ENCODE results near the gene EPRS1.

The EPRS1 gene

DNA sequence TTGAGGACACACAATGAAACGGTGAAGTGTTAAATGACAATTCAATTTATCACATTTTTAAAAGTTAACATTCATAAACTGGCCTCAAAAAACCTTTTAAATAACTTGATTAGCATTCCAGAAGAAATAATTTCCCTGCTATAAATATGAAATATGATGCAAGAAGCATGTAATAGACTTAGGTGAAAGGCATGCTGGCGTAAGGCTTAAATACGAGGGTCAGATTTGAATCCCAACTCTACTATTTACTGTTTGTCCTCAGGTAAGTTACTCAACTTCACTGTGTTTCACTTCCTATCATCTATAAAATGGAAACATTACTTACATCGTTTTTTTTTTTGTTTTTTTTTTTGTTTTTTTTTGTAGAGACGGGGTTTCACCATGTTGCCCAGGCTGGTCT, 40.8 kb downstream of the EPRS1 start:
- no peak for DNase-seq
- Histone ChIP-seq H3K27ac (no peak overlapping the region), H3K27me3 (replicated peaks) (no peaks in the 10 kb centered on the region), H3K4me3 (ENCODE audit: low read depth, low read length) (no peak overlapping the region), H3K36me3 (replicated peaks) (peaks cover 38% of the 10 kb centered on the region)
- in situ Hi-C loops (cut with HindIII; ENCODE audit: low pct_ligation_motif_present, low sequenced_read_pairs) = no loop called here
- TF ChIP-seq, protein P1, sequence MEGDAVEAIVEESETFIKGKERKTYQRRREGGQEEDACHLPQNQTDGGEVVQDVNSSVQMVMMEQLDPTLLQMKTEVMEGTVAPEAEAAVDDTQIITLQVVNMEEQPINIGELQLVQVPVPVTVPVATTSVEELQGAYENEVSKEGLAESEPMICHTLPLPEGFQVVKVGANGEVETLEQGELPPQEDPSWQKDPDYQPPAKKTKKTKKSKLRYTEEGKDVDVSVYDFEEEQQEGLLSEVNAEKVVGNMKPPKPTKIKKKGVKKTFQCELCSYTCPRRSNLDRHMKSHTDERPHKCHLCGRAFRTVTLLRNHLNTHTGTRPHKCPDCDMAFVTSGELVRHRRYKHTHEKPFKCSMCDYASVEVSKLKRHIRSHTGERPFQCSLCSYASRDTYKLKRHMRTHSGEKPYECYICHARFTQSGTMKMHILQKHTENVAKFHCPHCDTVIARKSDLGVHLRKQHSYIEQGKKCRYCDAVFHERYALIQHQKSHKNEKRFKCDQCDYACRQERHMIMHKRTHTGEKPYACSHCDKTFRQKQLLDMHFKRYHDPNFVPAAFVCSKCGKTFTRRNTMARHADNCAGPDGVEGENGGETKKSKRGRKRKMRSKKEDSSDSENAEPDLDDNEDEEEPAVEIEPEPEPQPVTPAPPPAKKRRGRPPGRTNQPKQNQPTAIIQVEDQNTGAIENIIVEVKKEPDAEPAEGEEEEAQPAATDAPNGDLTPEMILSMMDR (IDR thresholded peaks at IDR 0.05; ENCODE audit: low read depth, low read length, missing control alignments) = no peak

DNA sequence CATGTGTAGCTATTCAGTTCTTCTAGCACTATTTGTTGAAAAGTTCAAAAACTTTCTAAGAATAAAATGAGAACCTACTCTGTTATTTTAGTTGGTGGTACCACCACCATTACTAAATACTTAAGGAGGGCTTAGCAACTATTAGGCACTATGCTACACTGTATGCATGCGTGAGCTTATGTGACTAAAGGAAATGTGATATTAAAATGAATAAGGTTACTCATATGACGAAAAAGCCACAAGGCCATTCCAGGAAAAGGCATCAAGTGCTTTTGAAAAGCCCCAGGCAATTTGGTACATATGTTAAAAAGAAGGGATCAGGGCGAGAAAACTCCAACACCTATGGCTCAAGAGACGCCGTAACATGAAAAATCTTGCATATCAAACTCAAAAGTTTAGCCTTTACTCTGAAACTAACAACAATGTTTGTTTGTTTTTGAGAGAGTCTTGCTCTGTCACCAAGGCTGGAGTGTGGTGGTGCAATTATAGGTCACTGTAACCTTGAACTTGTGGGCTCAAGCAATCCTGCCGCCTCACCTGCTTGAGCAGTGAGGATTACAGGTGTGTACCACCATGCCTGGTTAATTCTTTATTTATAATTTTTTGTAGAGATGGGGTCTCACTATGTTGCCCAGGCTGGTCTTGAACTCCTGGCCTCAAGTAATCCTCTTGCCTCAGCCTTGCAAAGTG, 42.5 kb downstream of the EPRS1 start:
- no peak for DNase-seq
- Histone ChIP-seq H3K4me3 (ENCODE audit: low read depth, low read length) (no peak overlapping the region), H3K27me3 (replicated peaks) (no peaks in the 10 kb centered on the region), H3K36me3 (replicated peaks) (peaks cover 23% of the 10 kb centered on the region), H3K27ac (no peak overlapping the region)
- in situ Hi-C loops (cut with HindIII; ENCODE audit: low pct_ligation_motif_present, low sequenced_read_pairs) = no loop called here
- TF ChIP-seq, protein P1 (IDR thresholded peaks at IDR 0.05; ENCODE audit: low read depth, low read length, missing control alignments) = no peak

DNA sequence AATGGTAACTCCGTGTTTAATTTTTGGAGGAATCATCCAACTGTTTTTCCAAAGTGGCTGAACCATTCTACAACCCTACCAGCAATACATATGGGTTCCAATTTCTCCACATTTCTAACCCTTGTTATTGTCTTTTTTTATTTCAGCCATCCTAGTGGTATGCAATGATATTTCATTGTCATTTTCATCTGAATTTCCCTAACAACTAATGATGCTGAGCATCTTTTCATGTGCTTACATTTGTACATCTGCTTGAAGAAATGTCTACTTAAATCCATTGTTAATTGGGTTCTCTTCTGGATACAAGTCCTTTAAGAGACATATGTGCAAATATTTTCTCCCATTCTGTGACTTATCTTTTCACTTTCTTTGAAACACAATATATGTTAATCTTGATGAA, 43.3 kb downstream of the EPRS1 start:
- Histone ChIP-seq H3K27me3 (replicated peaks) (no peaks in the 10 kb centered on the region), H3K4me3 (ENCODE audit: low read depth, low read length) (no peak overlapping the region), H3K27ac (no peak overlapping the region), H3K36me3 (replicated peaks) (peaks cover 18% of the 10 kb centered on the region)
- TF ChIP-seq, protein P1 (IDR thresholded peaks at IDR 0.05; ENCODE audit: low read depth, low read length, missing control alignments) = no peak
- in situ Hi-C loops (cut with HindIII; ENCODE audit: low pct_ligation_motif_present, low sequenced_read_pairs) = no loop called here
- no peak for DNase-seq

DNA sequence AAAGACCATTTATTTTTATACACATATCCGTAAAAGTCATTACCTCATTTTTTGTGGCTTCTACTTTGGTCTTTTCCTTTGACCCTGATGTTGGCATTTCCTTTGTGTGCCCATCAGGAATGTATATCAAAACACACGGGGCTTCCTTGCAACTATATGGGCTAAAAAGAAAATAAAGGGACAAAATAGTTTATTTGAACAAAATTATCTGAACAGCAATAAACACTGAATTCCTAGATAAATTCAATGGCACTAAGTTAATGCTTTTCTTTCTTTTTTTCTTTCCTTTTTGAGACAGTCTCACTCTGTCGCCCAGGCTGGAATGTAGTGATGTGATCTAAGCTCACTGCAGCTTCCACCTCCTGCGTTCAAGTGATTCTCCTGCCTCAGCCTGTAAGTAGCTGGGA, 45.2 kb downstream of the EPRS1 start:
- DNase-seq = peak; percentile 49
- Histone ChIP-seq H3K27me3 (replicated peaks) (no peaks in the 10 kb centered on the region), H3K4me3 (ENCODE audit: low read depth, low read length) (no peak overlapping the region), H3K36me3 (replicated peaks) (peaks cover 29% of the 10 kb centered on the region), H3K27ac (no peak overlapping the region)
- in situ Hi-C loops (cut with HindIII; ENCODE audit: low pct_ligation_motif_present, low sequenced_read_pairs) = no loop called here
- TF ChIP-seq, protein P1 (IDR thresholded peaks at IDR 0.05; ENCODE audit: low read depth, low read length, missing control alignments) = no peak

DNA sequence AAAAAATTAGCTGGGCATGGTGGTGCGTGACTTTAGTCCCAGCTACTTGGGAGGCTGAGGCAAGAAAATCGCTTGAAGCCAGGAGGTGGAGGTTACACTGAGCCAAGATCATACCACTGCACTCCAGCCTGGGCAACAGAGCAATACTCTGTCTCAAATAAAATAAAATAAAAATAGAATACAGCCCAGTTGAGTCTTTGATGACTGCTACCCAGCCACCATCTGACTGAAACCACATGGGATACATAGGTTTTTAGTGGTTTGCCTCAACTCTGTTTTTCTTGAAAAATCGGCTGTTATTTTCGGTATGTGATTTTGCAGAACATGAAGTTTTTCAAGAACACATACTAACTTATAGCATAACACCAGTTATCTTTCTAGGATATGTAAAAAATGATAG, 46.5 kb downstream of the EPRS1 start:
- Histone ChIP-seq H3K4me3 (ENCODE audit: low read depth, low read length) (no peak overlapping the region), H3K36me3 (replicated peaks) (peaks cover 37% of the 10 kb centered on the region), H3K27me3 (replicated peaks) (no peaks in the 10 kb centered on the region), H3K27ac (no peak overlapping the region)
- TF ChIP-seq, protein P1 (IDR thresholded peaks at IDR 0.05; ENCODE audit: low read depth, low read length, missing control alignments) = no peak
- in situ Hi-C loops (cut with HindIII; ENCODE audit: low pct_ligation_motif_present, low sequenced_read_pairs) = no loop called here
- no peak for DNase-seq
